K562 (cell line): Measurements from ENCODE around the gene PLEK2. TPM values are rescaled to one million over a fixed set of nuclear protein-coding genes. Genes with fewer than 3 reads are reported as not detected.

Source experiments
- ATAC-seq: fragments of 200-7000 bp; cut with Tn5 transposase; 3 replicates; pipeline ENCODE4 v1.9.1; 2020; ENCODE audit warnings: moderate library complexity
- BruUV-seq: library from RNA; stranded (reverse); fragments of 400-500 nt; replicated peaks from 2 replicates; lab custom pipeline; 2021; lab: Mats Ljungman, UMichigan
- CTCF ChIA-PET: fragments of 300-600 bp; formaldehyde crosslinking; extraction: SDS; loops from one replicate; lab custom pipeline; 2021; ENCODE audit warnings: low intra/inter-chr PET ratio; lab: Yijun Ruan, JAX
- POLR2A ChIA-PET: fragments of 300-600, 350-650 bp; sonication (Branson Sonifier 250); formaldehyde crosslinking; extraction: SDS; loops from one replicate; lab custom pipeline; 2021; ENCODE audit warnings: antibody characterized with exemption, inconsistent platforms; lab: Yijun Ruan, JAX
- DNase-seq, 4 experiments: peaks; one replicate each; pipeline versions ENCODE4 v3.0.0 to v3.0.0-alpha.2; 2011 to 2018; ENCODE audit warnings: low spot score in 3 of 4, mixed read lengths in 3 of 4; ENCODE audit errors: extremely low read depth in 1 of 4
- FAIRE-seq: peaks from 2 replicates; lab custom pipeline; 2011; peaks lifted over from hg19 to GRCh38; lab: Jason Lieb, UNC
- H2AFZ ChIP-seq: 2 replicates; pipeline ENCODE4 v1.6.0; 2011; ENCODE audit warnings: low read depth, low read length, control low read depth, inconsistent platforms
- H3K27ac ChIP-seq: fragments of 200-600 bp; 3 replicates; pipeline ENCODE4 v1.8.0; 2011; ENCODE audit warnings: low read depth, mild to moderate bottlenecking, control low read depth, inconsistent platforms, low read length, moderate library complexity, mixed read lengths; ENCODE audit errors: extremely low read depth
- H3K27me3 ChIP-seq, 2 experiments: fragments of 300-600 bp in 1 of 2; 2 replicates in 1 of 2; 3 replicates in 1 of 2; pipeline versions ENCODE4 v1.6.0 to v1.8.0; 2011; ENCODE audit warnings: inconsistent platforms in 2 of 2, low read length in 2 of 2, mild to moderate bottlenecking in 1 of 2, mixed read lengths in 1 of 2, moderate library complexity in 1 of 2; ENCODE audit not compliant: control insufficient read depth in 2 of 2, insufficient read depth in 2 of 2
- H3K36me3 ChIP-seq: fragments of 300-600 bp; 3 replicates; pipeline ENCODE4 v1.8.0; 2011; ENCODE audit warnings: mild to moderate bottlenecking, low read length, inconsistent platforms; ENCODE audit not compliant: control insufficient read depth, insufficient read depth
- H3K4me1 ChIP-seq, 2 experiments: fragments of 200-600 bp in 1 of 2; replicated peaks in 1 of 2; 2 replicates in 1 of 2; 3 replicates in 1 of 2; pipeline versions ENCODE4 v1.5.1 to v1.8.0; 2011; ENCODE audit warnings: inconsistent platforms in 2 of 2, low read length in 2 of 2, mild to moderate bottlenecking in 1 of 2, mixed read lengths in 1 of 2, moderate library complexity in 1 of 2; ENCODE audit not compliant: control insufficient read depth in 2 of 2, insufficient read depth in 2 of 2
- H3K4me2 ChIP-seq: 2 replicates; pipeline ENCODE4 v1.6.1; 2011; ENCODE audit warnings: low read length, control low read depth, inconsistent platforms, mixed read lengths; ENCODE audit not compliant: insufficient read depth
- H3K4me3 ChIP-seq: fragments of 200-600 bp; sonication (generic), shearing (Covaris generic); 2 replicates; pipeline ENCODE4 v1.5.1; 2016; ENCODE audit warnings: control low read depth, inconsistent platforms
- H3K79me2 ChIP-seq: fragments of 200-600 bp; 3 replicates; pipeline ENCODE4 v1.8.0; 2011; ENCODE audit warnings: low read length, inconsistent platforms; ENCODE audit not compliant: control insufficient read depth, insufficient read depth
- H3K9ac ChIP-seq, 2 experiments: 2 replicates each; pipeline versions ENCODE4 v1.6.0 to v1.6.1; 2011; ENCODE audit warnings: low read depth in 2 of 2, low read length in 2 of 2, control low read depth in 1 of 2, inconsistent platforms in 1 of 2, mild to moderate bottlenecking in 1 of 2, mixed read lengths in 1 of 2; ENCODE audit not compliant: insufficient read depth in 1 of 2
- H3K9me1 ChIP-seq: one replicate; pipeline ENCODE4 v1.6.0; 2011; ENCODE audit warnings: inconsistent platforms, mild to moderate bottlenecking, low read length, moderate library complexity; ENCODE audit not compliant: control insufficient read depth, insufficient read depth
- H3K9me3 ChIP-seq: replicated peaks from 2 replicates; pipeline ENCODE4 v1.5.1; 2011; ENCODE audit warnings: low read depth, low read length, inconsistent platforms; ENCODE audit not compliant: control insufficient read depth, insufficient read depth
- H4K20me1 ChIP-seq: replicated peaks from 2 replicates; pipeline ENCODE4 v1.6.1; 2011; ENCODE audit warnings: low read length, inconsistent platforms, mixed read lengths; ENCODE audit not compliant: control insufficient read depth, insufficient read depth
- CEBPG ChIP-seq, 3 experiments: fragments of 200-800 bp in 1 of 3; sonication (Bioruptor generic) in 1 of 3; sonication (generic) in 1 of 3; formaldehyde crosslinking in 1 of 3; IDR thresholded peaks in 2 of 3; conservative IDR thresholded peaks in 1 of 3; 2 replicates each; pipeline versions ENCODE4 v1.6.1 to v1.8.0; 2016 to 2022; ENCODE audit warnings: missing compliant biosample characterization in 2 of 3, missing genetic modification characterization in 2 of 3, mild to moderate bottlenecking in 1 of 3, missing genetic modification reagents in 1 of 3
- SOX6 ChIP-seq: fragments of 450-650 bp; IDR thresholded peaks from 2 replicates; pipeline ENCODE4 v1.6.1; 2014; ENCODE audit warnings: mild to moderate bottlenecking
- ZNF239 ChIP-seq: fragments of 250-450 bp; sonication (Bioruptor Pico); IDR thresholded peaks from 2 replicates; pipeline ENCODE4 v1.4.0; 2020; ENCODE audit warnings: mild to moderate bottlenecking
- ZNF511 ChIP-seq: sonication (generic); formaldehyde crosslinking; IDR thresholded peaks from 2 replicates; pipeline ENCODE4 v1.8.0; 2022; ENCODE audit warnings: mild to moderate bottlenecking, missing genetic modification reagents
- WGBS: fragments of 100-300 bp; shearing (Covaris generic); methylation state at CpG from one replicate; pipeline ENCODE4 v1.1.6; 2016; ENCODE audit warnings: low coverage, mixed read lengths; ENCODE audit not compliant: insufficient coverage; ENCODE audit errors: missing lambda C conversion rate; 5-methylcytosine and 5-hydroxymethylcytosine counted together
- in situ Hi-C: fragments of 300-500 bp; cut with MboI; formaldehyde crosslinking; loops from 4 replicates; pipeline ENCODE4 v1.15.0; 2018; ENCODE audit warnings: inconsistent platforms, mixed read lengths
- intact Hi-C: fragments of 100-400 bp; cut with micrococcal nuclease; formaldehyde crosslinking; loops from 2 replicates; pipeline ENCODE4 v1.14.2; 2022
- polyA plus RNA-seq, 8 experiments: library from polyadenylated mRNA; depleted of rRNA in 4 of 8; stranded (reverse) in 5 of 8; unstranded in 3 of 8; fragments of >200 nt; fragmentation: Nextera tagmentation in 2 of 8; fragmentation: Illumina TruSeq in 1 of 8; extraction: Ambion mirVana in 2 of 8; extraction: Trizol in 1 of 8; gene quantifications; 2 replicates each; pipeline versions ENCODE4 v1.2.1 to v1.2.3, GENCODE V29; 2011 to 2014; ENCODE audit warnings: inconsistent platforms in 1 of 8, missing spikeins in 1 of 8
- total RNA-seq, 7 experiments: library from RNA; depleted of rRNA in 6 of 7; stranded (reverse); fragments of >200 nt in 6 of 7; fragmentation: Illumina TruSeq in 2 of 7; extraction: Trizol in 2 of 7; gene quantifications; 2 replicates each; pipeline versions ENCODE4 v1.2.1 to v1.2.3, GENCODE V29; 2011 to 2021; ENCODE audit warnings: low replicate concordance in 1 of 7
- TF ChIP-seq, protein P1 (sequence below), 2 experiments: fragments of 450-650 bp in 1 of 2; sonication (generic) in 1 of 2; formaldehyde crosslinking in 1 of 2; IDR thresholded peaks; 2 replicates each; pipeline versions ENCODE4 v1.7.1 to v1.9.0; 2016 to 2022; ENCODE audit warnings: inconsistent platforms in 1 of 2, mild to moderate bottlenecking in 1 of 2, missing genetic modification reagents in 1 of 2
- TF ChIP-seq, protein P2 (sequence below): fragments of 250-450 bp; sonication (Bioruptor Pico); IDR thresholded peaks from 2 replicates; pipeline ENCODE4 v1.5.0; 2021
- TF ChIP-seq, protein P3 (sequence below): fragments of 450-650 bp; formaldehyde crosslinking; IDR thresholded peaks from 2 replicates; pipeline ENCODE4 v1.4.0; 2020; ENCODE audit warnings: mild to moderate bottlenecking, moderate library complexity

PLEK2 gene
- total and polyA plus RNA-seq, 9 of the 15 experiments (the other 6 are each of a cell fraction or from before 2014, with no cell fraction given) = not detected

DNA sequence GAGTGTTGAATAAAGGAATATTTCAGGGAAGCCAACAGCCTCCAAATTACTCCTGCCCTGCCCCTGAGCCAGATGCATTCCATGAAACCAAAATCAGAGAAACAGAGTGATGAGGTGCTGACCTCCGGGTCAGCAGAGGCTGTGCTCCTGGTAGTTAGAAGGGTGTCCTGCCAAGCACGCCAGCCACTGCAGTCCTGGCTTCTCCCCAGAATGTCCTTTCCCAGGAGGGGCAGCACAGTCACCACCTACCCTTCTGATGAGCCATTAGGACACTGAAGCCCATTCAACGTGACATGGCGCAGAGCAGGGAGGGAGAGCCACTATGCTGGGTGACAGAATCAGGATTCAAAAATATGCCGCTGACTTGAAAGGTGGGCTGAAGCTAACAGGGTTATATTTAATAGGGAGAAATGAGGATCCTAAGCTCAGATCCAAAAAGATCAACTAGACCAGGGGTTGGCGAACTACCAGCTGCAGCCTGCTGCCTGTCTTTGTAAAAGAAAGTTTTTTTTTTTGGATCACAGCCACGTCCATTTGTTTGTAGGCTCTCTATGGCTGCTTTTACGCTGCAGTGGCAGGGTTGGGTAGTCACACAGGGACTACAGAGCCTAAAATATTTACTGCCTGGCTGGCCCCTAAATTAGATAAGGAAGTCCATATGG lies 34.5 kb upstream of the PLEK2 start:
- no peak overlapping the region for H3K4me3 ChIP-seq
- H3K27ac ChIP-seq = no peak overlapping the region
- no peaks in the 10 kb centered on the region; a peak in 2 of 5 replicates for H3K4me1 ChIP-seq
- ATAC-seq (peak; percentile 51; the same call in 2 of the 3 replicates), DNase-seq (no peak), FAIRE-seq (no peak)
- H3K79me2 ChIP-seq = no peaks in the 10 kb centered on the region
- peak overlapping the region; percentile 65; the same call in 1 of the 2 replicates for H2AFZ ChIP-seq
- WGBS = 15% methylated on average over 7 of the region's 8 CpGs
- H3K27me3 ChIP-seq = peaks cover 0 to 2% of the 10 kb centered on the region in 2 experiments; a peak in 2 of 5 replicates
- H4K20me1 ChIP-seq = no peaks in the 10 kb centered on the region
- no TSS peak for BruUV-seq
- H3K36me3 ChIP-seq = no peaks in the 10 kb centered on the region
- in situ Hi-C loops = no loop called here
- CTCF ChIA-PET = no interaction called here
- H3K9ac ChIP-seq = no peak overlapping the region
- no peaks in the 10 kb centered on the region for H3K9me3 ChIP-seq
- no peak overlapping the region; the same call in 1 of the 2 replicates for H3K4me2 ChIP-seq
- intact Hi-C loops = no loop called here
- POLR2A ChIA-PET = interaction anchor here (0.6 to 1.1 kb wide), 3 partner anchors 9 to 12 kb away, joined by 3 read pairs; no protein-coding TSS in a partner anchor
- no peaks in the 10 kb centered on the region for H3K9me1 ChIP-seq
- TF ChIP-seq SOX6 (no peak), ZNF239 (CRISPR knock-in tag) (no peak), ZNF511 (CRISPR knock-in tag) (no peak), CEBPG (CRISPR knock-in tag; IDR thresholded peaks at IDR 0.05) (no peak), CEBPG (tag; conservative IDR thresholded peaks at IDR 0.05 in 1 of 2, IDR thresholded peaks at IDR 0.05 in 1 of 2) (no peak)
- TF ChIP-seq, protein P1, sequence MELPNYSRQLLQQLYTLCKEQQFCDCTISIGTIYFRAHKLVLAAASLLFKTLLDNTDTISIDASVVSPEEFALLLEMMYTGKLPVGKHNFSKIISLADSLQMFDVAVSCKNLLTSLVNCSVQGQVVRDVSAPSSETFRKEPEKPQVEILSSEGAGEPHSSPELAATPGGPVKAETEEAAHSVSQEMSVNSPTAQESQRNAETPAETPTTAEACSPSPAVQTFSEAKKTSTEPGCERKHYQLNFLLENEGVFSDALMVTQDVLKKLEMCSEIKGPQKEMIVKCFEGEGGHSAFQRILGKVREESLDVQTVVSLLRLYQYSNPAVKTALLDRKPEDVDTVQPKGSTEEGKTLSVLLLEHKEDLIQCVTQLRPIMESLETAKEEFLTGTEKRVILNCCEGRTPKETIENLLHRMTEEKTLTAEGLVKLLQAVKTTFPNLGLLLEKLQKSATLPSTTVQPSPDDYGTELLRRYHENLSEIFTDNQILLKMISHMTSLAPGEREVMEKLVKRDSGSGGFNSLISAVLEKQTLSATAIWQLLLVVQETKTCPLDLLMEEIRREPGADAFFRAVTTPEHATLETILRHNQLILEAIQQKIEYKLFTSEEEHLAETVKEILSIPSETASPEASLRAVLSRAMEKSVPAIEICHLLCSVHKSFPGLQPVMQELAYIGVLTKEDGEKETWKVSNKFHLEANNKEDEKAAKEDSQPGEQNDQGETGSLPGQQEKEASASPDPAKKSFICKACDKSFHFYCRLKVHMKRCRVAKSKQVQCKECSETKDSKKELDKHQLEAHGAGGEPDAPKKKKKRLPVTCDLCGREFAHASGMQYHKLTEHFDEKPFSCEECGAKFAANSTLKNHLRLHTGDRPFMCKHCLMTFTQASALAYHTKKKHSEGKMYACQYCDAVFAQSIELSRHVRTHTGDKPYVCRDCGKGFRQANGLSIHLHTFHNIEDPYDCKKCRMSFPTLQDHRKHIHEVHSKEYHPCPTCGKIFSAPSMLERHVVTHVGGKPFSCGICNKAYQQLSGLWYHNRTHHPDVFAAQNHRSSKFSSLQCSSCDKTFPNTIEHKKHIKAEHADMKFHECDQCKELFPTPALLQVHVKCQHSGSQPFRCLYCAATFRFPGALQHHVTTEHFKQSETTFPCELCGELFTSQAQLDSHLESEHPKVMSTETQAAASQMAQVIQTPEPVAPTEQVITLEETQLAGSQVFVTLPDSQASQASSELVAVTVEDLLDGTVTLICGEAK (IDR thresholded peaks at IDR 0.05) = no peak
- TF ChIP-seq, protein P1 (CRISPR knock-in tag; IDR thresholded peaks at IDR 0.05) = no peak
- TF ChIP-seq, protein P2, sequence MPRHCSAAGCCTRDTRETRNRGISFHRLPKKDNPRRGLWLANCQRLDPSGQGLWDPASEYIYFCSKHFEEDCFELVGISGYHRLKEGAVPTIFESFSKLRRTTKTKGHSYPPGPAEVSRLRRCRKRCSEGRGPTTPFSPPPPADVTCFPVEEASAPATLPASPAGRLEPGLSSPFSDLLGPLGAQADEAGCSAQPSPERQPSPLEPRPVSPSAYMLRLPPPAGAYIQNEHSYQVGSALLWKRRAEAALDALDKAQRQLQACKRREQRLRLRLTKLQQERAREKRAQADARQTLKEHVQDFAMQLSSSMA = no peak
- TF ChIP-seq, protein P3, sequence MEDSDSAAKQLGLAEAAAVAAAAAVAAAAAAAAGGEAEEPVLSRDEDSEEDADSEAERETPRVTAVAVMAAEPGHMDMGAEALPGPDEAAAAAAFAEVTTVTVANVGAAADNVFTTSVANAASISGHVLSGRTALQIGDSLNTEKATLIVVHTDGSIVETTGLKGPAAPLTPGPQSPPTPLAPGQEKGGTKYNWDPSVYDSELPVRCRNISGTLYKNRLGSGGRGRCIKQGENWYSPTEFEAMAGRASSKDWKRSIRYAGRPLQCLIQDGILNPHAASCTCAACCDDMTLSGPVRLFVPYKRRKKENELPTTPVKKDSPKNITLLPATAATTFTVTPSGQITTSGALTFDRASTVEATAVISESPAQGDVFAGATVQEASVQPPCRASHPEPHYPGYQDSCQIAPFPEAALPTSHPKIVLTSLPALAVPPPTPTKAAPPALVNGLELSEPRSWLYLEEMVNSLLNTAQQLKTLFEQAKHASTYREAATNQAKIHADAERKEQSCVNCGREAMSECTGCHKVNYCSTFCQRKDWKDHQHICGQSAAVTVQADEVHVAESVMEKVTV (CRISPR knock-in tag) = no peak
